Measurements from ENCODE around the gene RPS6KA3.

The RPS6KA3 gene

GRCh38 chrX:20139966-20140365, 126.7 kb downstream of the RPS6KA3 start:
- Histone ChIP-seq H3K4me2 (ENCODE audit: insufficient read depth, low read length) (peak overlapping the region; percentile 81), H3K4me1 (ENCODE audit: insufficient read depth, low read length) (peaks cover 34% of the 10 kb centered on the region), H3K9ac (ENCODE audit: low read depth, low read length) (peak overlapping the region; percentile 86), H3K4me3 (ENCODE audit: low read depth in 1 of 2, low read length in 2 of 2) (peak overlapping the region; percentile 84 to 92; a peak in 3 of 4 replicates), H3K27me3 (ENCODE audit: insufficient read depth, low read length, poor library complexity) (no peaks in the 10 kb centered on the region), H3K9me3 (ENCODE audit: insufficient read depth, low read length, severe bottlenecking) (no peaks in the 10 kb centered on the region), H4K20me1 (ENCODE audit: insufficient read depth, low read length) (peaks cover 23% of the 10 kb centered on the region), H3K79me2 (ENCODE audit: insufficient read depth, low read length) (peaks cover 59% of the 10 kb centered on the region), H2AFZ (ENCODE audit: low read depth, low read length) (no peak overlapping the region), H3K27ac (ENCODE audit: low read length) (no peak overlapping the region), H3K36me3 (ENCODE audit: insufficient read depth, low read length) (peaks cover 47% of the 10 kb centered on the region)
- ATAC-seq (ENCODE audit: insufficient read depth, low read depth) (no peak), DNase-seq (no peak)
- TF ChIP-seq CTCF (IDR thresholded peaks at IDR 0.05; ENCODE audit: borderline replicate concordance, extremely low read depth, low read length, poor library complexity, severe bottlenecking), result no peak
- TF ChIP-seq EZH2 (IDR thresholded peaks at IDR 0.05; ENCODE audit: borderline replicate concordance, low read depth, low read length, severe bottlenecking), result no peak

- Histone ChIP-seq H3K4me2 (ENCODE audit: insufficient read depth, low read length) (peak overlapping the region; percentile 27; the same call in 1 of the 2 replicates), H3K4me1 (ENCODE audit: insufficient read depth, low read length) (peaks cover 24% of the 10 kb centered on the region), H3K27ac (ENCODE audit: low read length) (no peak overlapping the region), H3K9me3 (ENCODE audit: insufficient read depth, low read length, severe bottlenecking) (no peaks in the 10 kb centered on the region), H3K4me3 (ENCODE audit: low read depth in 1 of 2, low read length in 2 of 2) (no peak overlapping the region), H3K9ac (ENCODE audit: low read depth, low read length) (no peak overlapping the region), H3K36me3 (ENCODE audit: insufficient read depth, low read length) (peaks cover 82% of the 10 kb centered on the region), H3K27me3 (ENCODE audit: insufficient read depth, low read length, poor library complexity) (no peaks in the 10 kb centered on the region), H3K79me2 (ENCODE audit: insufficient read depth, low read length) (peaks cover 54% of the 10 kb centered on the region), H2AFZ (ENCODE audit: low read depth, low read length) (no peak overlapping the region), H4K20me1 (ENCODE audit: insufficient read depth, low read length) (peaks cover 23% of the 10 kb centered on the region)
- no peak for DNase-seq
- no peak for ATAC-seq (ENCODE audit: insufficient read depth, low read depth)
- no peak for TF ChIP-seq CTCF (IDR thresholded peaks at IDR 0.05; ENCODE audit: borderline replicate concordance, extremely low read depth, low read length, poor library complexity, severe bottlenecking)
- TF ChIP-seq EZH2 (IDR thresholded peaks at IDR 0.05; ENCODE audit: borderline replicate concordance, low read depth, low read length, severe bottlenecking), result no peak
Observed at GRCh38 chrX:20135944-20136343, 130.8 kb downstream of the RPS6KA3 start.

GRCh38 chrX:20132666-20133065, 134.0 kb downstream of the RPS6KA3 start:
- ATAC-seq (ENCODE audit: insufficient read depth, low read depth) (no peak), DNase-seq (no peak)
- Histone ChIP-seq H3K27ac (ENCODE audit: low read length) (no peak overlapping the region), H3K4me3 (ENCODE audit: low read depth in 1 of 2, low read length in 2 of 2) (no peak overlapping the region), H3K4me2 (ENCODE audit: insufficient read depth, low read length) (no peak overlapping the region), H3K9ac (ENCODE audit: low read depth, low read length) (no peak overlapping the region), H4K20me1 (ENCODE audit: insufficient read depth, low read length) (peaks cover 8% of the 10 kb centered on the region; the same call in 1 of the 2 replicates), H3K27me3 (ENCODE audit: insufficient read depth, low read length, poor library complexity) (no peaks in the 10 kb centered on the region), H3K36me3 (ENCODE audit: insufficient read depth, low read length) (peaks cover 81% of the 10 kb centered on the region), H3K4me1 (ENCODE audit: insufficient read depth, low read length) (peaks cover 4% of the 10 kb centered on the region; the same call in 1 of the 2 replicates), H3K9me3 (ENCODE audit: insufficient read depth, low read length, severe bottlenecking) (no peaks in the 10 kb centered on the region), H3K79me2 (ENCODE audit: insufficient read depth, low read length) (peaks cover 24% of the 10 kb centered on the region), H2AFZ (ENCODE audit: low read depth, low read length) (no peak overlapping the region)
- no peak for TF ChIP-seq EZH2 (IDR thresholded peaks at IDR 0.05; ENCODE audit: borderline replicate concordance, low read depth, low read length, severe bottlenecking)
- no peak for TF ChIP-seq CTCF (IDR thresholded peaks at IDR 0.05; ENCODE audit: borderline replicate concordance, extremely low read depth, low read length, poor library complexity, severe bottlenecking)
